ENCODE measurements around the gene TFCP2.

Gene TFCP2

DNA sequence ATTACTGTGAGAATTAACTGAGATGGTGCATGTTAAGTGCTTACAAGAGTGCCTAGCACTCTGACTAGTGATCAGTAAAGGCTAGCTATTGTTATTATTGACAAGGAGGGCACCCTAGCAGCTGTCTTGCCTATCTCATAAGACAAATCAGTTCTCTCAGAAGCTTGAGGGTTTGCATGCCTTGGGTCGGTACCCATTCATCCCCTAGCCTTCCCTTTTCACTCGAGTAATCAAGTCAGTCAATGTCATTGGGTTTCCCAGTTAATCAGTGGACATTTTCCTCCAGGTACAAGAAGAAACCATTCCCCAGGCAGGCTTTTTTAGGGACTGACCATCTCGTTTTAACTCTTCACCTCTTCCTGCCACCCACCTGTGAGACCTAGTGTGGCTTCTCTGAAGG is 10.4 kb upstream of the TFCP2 start:
- Histone ChIP-seq H3K79me2 (ENCODE audit: insufficient read depth, low read length) (no peaks in the 10 kb centered on the region), H3K36me3 (ENCODE audit: insufficient read depth, low read length) (no peaks in the 10 kb centered on the region), H3K4me2 (ENCODE audit: low read length) (no peak overlapping the region), H3K9ac (ENCODE audit: low read length) (no peak overlapping the region), H3K4me1 (ENCODE audit: insufficient read depth, low read length, severe bottlenecking) (no peaks in the 10 kb centered on the region), H3K4me3 (ENCODE audit: low read depth, low read length, poor library complexity, severe bottlenecking) (no peak overlapping the region), H4K20me1 (ENCODE audit: insufficient read depth, low read length) (no peaks in the 10 kb centered on the region), H3K9me2 (ENCODE audit: low read depth, low read length) (no peaks in the 10 kb centered on the region), H3K9me3 (ENCODE audit: low read length) (no peaks in the 10 kb centered on the region), H3K27ac (ENCODE audit: low read depth, low read length, poor library complexity, severe bottlenecking) (no peak overlapping the region), H2AFZ (ENCODE audit: low read length) (no peak overlapping the region), H3F3A (ENCODE audit: insufficient read depth, low read length) (no peaks in the 10 kb centered on the region), H3K27me3 (ENCODE audit: insufficient read depth, low read length) (no peaks in the 10 kb centered on the region; the same call in 1 of the 2 replicates)
- TF ChIP-seq CTCF (IDR thresholded peaks at IDR 0.05; ENCODE audit: low read length), result no peak
- TF ChIP-seq EZH2 (IDR thresholded peaks at IDR 0.05; ENCODE audit: borderline replicate concordance, low read length), result no peak

- Histone ChIP-seq H3K4me3 (ENCODE audit: low read depth, low read length, poor library complexity, severe bottlenecking) (no peak overlapping the region), H3K27ac (ENCODE audit: low read depth, low read length, poor library complexity, severe bottlenecking) (no peak overlapping the region), H3K4me2 (ENCODE audit: low read length) (no peak overlapping the region), H3F3A (ENCODE audit: insufficient read depth, low read length) (no peaks in the 10 kb centered on the region), H3K27me3 (ENCODE audit: insufficient read depth, low read length) (no peaks in the 10 kb centered on the region; the same call in 1 of the 2 replicates), H3K9me3 (ENCODE audit: low read length) (no peaks in the 10 kb centered on the region), H2AFZ (ENCODE audit: low read length) (no peak overlapping the region), H3K4me1 (ENCODE audit: insufficient read depth, low read length, severe bottlenecking) (no peaks in the 10 kb centered on the region), H4K20me1 (ENCODE audit: insufficient read depth, low read length) (no peaks in the 10 kb centered on the region), H3K36me3 (ENCODE audit: insufficient read depth, low read length) (no peaks in the 10 kb centered on the region), H3K79me2 (ENCODE audit: insufficient read depth, low read length) (no peaks in the 10 kb centered on the region), H3K9ac (ENCODE audit: low read length) (no peak overlapping the region), H3K9me2 (ENCODE audit: low read depth, low read length) (no peaks in the 10 kb centered on the region)
- TF ChIP-seq EZH2 (IDR thresholded peaks at IDR 0.05; ENCODE audit: borderline replicate concordance, low read length) (no peak), CTCF (IDR thresholded peaks at IDR 0.05; ENCODE audit: low read length) (no peak)
Observed at GRCh38 chr12:51181558-51181957, 8.6 kb upstream of the TFCP2 start.

DNA sequence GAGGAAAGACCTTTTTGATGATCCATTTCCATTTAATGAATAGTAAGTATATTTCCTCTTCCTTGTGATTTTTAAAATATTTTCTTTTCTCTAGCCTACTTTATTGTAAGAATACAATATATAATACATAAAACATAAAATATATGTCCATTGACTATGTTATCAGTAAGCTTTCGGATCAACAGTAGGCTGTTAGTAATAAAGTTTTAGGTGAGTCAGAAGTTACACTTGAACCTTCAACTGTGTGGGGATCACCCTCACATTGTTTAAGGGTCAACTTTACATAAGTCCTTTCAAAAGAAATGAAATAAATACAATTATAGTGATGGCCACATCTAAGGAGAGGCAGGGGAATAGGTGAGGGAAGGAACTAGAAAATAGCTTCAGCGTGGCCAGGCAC is 5.0 kb upstream of the TFCP2 start:
- H4K20me1 ChIP-seq (ENCODE audit: insufficient read depth, low read length), result no peaks in the 10 kb centered on the region
- no peak overlapping the region for H3K27ac ChIP-seq (ENCODE audit: low read depth, low read length, poor library complexity, severe bottlenecking)
- H3F3A ChIP-seq (ENCODE audit: insufficient read depth, low read length), result no peaks in the 10 kb centered on the region
- H3K4me2 ChIP-seq (ENCODE audit: low read length), result no peak overlapping the region
- no peaks in the 10 kb centered on the region for H3K9me3 ChIP-seq (ENCODE audit: low read length)
- no peak overlapping the region for H3K9ac ChIP-seq (ENCODE audit: low read length)
- H3K9me2 ChIP-seq (ENCODE audit: low read depth, low read length), result no peaks in the 10 kb centered on the region
- H3K4me3 ChIP-seq (ENCODE audit: low read depth, low read length, poor library complexity, severe bottlenecking), result no peak overlapping the region
- no peaks in the 10 kb centered on the region for H3K79me2 ChIP-seq (ENCODE audit: insufficient read depth, low read length)
- no peak for TF ChIP-seq EZH2 (IDR thresholded peaks at IDR 0.05; ENCODE audit: borderline replicate concordance, low read length)
- no peak for TF ChIP-seq CTCF (IDR thresholded peaks at IDR 0.05; ENCODE audit: low read length)
- peaks cover 2% of the 10 kb centered on the region for H3K4me1 ChIP-seq (ENCODE audit: insufficient read depth, low read length, severe bottlenecking)
- H3K27me3 ChIP-seq (ENCODE audit: insufficient read depth, low read length), result no peaks in the 10 kb centered on the region
- no peak overlapping the region for H2AFZ ChIP-seq (ENCODE audit: low read length)
- no peaks in the 10 kb centered on the region for H3K36me3 ChIP-seq (ENCODE audit: insufficient read depth, low read length)

All from OCI-LY1 (cell line).